Hematopoietic multipotent progenitor cell (in vitro differentiated cells): Measurements from ENCODE around the gene FAM181A. TPM values are rescaled to one million over a fixed set of nuclear protein-coding genes. Genes with fewer than 3 reads are reported as not detected.

ENCODE experiments used
- DNase-seq, 3 donors: peaks; one replicate each; pipeline ENCODE4 v3.0.0-alpha.2; 2011 to 2015; ENCODE audit warnings: low read depth in 2 of 3, low spot score in 2 of 3
- total RNA-seq: library from RNA; depleted of rRNA; stranded (reverse); fragments of >200 nt; gene quantifications from one replicate; pipeline ENCODE4 v1.2.3, GENCODE V29; 2012

The FAM181A gene
- total RNA-seq: not detected

GRCh38 chr14:93926873-93927799, at the start of gene FAM181A:
Gene FAM181A (plus strand): TSS chr14:93927344. CDS start chr14:93928286, 942 bp downstream.
- no peak for DNase-seq

DNA sequence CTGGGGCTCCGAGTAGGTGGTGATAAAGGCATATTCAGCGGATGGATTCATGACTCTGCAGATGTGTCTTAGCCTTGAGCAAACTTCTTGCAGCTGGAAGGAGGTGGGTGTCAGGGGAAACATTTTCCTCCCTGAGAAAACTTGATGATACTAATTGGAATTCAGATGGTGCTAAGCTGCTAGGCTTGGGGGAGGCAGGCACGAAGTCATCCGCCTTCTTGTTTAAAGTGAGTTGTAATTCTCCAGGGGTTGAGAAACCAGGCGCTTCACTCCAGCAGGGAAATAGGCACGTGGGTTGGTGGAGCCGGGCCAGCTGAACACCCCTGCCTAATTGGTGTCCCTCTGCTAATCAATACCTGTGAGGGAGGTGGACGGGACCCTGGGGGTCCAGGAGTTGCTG, 48.9 kb upstream of the FAM181A start:
- no peak for DNase-seq

GRCh38 chr14:93878871-93879270, 48.3 kb upstream of the FAM181A start:
- no peak for DNase-seq

- DNase-seq: no peak
Measured at GRCh38 chr14:93879362-93879983, 47.7 kb upstream of the FAM181A start.

DNA sequence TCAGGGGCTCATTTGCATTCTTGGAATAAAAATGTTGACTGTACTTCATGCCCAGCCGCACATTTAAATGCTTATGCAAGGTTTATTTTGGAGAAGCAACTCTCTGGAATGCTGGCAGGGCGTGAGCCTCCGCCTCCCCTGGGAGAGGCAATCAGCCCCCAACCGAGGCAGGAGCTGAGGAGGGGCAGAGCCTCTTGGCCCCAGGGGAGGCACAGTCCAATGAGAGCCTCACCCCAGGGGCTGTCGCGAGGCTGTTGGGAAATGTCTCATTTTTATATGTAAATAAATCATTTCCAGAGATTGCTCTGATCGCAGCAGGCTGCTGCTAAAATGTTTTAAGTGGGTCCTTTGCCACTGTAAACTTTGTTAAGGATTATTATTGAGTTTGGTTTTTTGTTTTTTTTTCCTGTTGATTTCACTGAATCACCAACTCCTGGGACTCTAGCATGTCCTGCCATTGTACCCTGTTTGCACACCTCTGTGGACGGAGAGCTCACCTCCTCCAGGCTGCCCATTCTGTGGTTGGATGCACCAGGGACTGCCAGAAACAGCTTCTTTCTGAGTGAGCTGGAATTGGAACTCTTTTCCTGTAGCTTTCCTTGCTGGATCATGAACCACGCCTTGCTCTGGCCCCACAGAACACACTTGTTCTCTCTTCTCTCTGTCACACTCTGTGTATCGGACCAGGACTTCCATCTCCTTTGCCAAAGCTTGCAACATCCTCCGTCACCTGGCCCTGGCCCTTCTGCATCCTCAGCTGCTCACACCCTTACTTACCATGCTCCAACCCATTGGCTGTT, 46.9 kb upstream of the FAM181A start:
- no peak for DNase-seq

- DNase-seq: no peak
Measured at GRCh38 chr14:93884950-93885349, 42.2 kb upstream of the FAM181A start.

DNA sequence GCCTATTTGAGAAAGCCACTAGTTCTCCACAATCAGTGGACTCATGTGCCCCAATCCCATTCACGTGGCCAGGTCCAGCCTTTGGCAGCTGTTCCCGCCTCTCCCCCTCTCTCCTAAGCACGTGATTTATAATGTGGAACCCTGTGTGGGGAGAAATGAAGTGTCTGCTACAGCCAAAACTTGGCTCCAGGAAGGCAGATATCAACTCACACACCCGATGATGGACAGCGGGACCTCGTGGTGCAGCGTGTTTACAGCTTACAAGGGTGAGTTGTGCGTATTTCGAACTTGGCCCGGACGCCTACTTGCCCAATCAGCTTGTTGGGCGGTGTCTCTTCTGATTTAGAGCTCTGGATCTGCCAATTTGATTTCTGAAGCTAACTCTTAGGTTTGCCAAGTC, 38.1 kb upstream of the FAM181A start:
- no peak for DNase-seq

- no peak for DNase-seq
Measured at GRCh38 chr14:93889739-93890483, 37.2 kb upstream of the FAM181A start.

- no peak for DNase-seq
Measured at GRCh38 chr14:93891756-93892504, 35.2 kb upstream of the FAM181A start.

GRCh38 chr14:93892505-93892839, 34.7 kb upstream of the FAM181A start:
- no peak for DNase-seq

DNA sequence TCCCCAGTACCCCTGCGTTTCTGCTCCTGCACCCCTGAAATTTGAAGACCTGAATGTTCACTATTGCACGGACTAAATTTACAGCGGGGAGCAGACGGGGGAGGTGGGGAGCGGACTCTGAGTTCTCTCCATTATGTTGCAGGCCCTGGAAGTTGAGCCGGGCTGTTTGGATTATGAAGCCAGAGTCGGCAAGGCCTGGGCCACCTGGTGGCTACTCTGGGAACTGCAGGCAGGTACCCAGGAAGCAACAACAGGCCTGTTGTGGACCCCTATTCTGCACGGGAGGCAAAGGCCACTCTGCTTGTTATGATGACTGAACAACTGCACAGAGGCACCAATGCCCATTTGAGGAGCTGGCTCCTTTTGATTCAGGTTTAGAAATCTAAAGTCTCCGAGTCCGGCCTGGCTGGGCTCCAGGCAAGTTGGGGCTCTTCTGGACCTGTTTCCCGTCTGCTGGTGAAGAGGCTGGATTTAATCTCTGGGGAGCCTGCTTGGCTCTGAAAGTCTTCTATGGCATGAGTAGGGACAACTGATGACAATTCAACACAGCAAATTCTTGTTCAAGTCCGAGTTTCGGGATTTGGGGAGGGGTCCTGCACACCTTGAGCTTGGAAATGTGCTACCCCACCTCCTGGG, 34.1 kb upstream of the FAM181A start:
- peak; percentile 37 to 66 (median 48) for DNase-seq

- DNase-seq: no peak
Measured at GRCh38 chr14:93893661-93894261, 33.4 kb upstream of the FAM181A start.

DNA sequence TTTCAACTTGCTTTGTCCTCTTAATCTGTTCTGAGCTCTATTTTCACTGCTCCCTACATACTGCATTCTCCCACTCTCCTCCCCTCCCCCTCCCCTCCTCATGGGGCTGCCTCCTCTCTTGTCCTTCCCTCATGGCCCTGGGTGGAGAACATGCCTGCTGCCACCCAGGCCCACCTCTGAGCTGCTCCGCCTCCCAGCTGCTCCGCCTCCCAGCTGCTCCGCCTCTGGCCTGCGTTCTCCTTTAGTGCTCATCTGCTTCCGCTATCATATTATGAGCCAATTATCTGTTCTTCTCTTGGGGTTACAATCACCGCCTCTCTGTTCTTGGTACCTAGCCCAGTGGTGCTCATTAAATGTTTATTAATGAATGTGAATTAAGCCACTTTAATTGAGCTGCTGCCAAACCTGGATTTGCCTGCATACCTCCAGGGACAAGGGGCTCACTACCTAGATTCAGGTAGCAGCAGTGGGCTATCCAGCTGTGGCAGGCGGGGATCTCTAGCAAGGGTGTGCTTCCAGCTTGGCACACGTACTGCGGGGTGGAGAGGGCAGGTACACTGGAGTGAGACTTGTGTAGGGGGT, 32.0 kb upstream of the FAM181A start:
- DNase-seq: no peak

DNA sequence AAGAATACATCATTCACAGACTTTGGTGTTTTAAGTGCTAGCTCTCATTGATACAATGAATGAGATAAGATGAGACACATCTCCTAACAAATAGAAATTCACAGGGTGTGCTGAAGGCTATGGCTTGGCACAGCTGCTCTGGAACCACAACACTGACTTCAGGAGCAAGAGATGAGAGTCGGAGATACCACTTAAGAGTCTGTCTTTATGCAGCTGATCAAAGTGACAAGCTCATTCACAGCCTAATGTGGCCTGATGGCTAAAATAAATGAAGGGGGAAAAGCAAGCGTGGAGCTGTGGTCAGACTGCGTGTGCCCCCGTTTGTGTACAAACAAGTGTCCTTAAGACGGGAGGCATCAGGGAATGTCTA, 29.7 kb upstream of the FAM181A start:
- DNase-seq: no peak

DNA sequence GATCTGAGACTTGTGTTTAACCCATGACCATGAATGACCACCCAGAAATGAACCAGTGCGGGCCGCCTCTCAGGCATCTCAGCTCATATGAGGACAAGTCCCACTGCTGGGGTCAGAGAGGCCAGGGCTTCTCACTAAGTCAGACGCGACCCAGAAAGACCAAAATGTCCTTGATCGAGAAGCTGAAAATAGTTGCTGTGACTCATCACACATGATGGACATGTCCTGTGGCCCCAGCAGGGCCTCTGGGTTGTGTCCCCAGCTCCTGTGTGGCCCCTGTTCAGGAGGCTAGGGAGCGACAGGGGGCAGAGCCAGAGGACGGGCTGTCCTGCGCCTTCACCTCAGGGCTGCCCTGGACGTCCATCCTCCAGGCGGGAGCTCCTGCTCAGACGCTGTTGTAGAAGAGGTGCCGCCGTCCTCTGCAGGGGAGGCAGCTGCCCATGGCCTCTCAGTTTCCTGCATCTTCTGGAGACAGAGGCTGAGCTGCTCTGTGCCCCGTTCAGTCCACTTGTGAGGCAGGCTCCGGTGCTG, 29.0 kb upstream of the FAM181A start:
- DNase-seq: no peak

DNA sequence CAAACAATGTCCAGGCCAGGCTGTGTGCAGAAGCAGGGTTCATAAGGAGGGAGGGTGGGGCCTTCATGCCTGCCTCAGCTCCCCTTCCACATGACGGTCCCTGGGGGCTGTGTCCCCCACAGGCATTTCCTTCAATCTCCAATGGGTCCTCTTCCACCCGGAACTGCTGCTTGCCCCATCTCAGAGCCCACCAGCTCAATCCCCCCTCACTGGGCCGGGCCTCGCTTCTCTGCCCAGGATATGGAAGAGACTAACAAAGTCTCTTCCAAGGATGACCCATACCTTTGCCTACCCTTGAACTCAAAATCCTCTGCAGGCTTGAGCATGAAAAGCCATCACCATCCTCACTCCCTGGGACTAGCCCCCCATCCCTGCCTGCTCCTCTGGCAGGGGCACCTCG, 28.4 kb upstream of the FAM181A start:
- no peak for DNase-seq

DNA sequence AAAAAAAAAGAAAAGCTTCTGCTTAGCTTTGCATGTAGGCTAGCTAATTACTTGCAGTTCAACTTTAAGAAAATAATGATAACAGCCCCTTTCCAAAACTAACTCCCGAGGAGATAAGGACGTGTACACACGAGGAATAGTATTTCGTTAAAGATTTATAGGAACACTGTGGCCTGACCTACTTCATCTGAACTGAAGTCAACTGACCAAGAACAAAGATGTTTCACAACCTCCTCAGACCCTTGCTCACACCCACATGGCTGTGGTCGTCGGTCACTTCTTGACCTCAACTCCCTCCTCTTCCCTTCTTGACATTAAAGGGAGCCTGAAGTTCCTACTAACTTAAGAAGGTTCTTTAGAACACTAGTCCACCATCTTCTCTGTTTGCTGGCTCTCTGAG, 25.3 kb upstream of the FAM181A start:
- no peak for DNase-seq

- DNase-seq: no peak
Measured at GRCh38 chr14:93902619-93903307, 24.4 kb upstream of the FAM181A start.
